Measurements from ENCODE around the gene ADGRG1.

ADGRG1 gene

GRCh38 chr16:57620335-57621231 lies 7.8 kb upstream of the ADGRG1 start:
- DNase-seq, result no peak

GRCh38 chr16:57621521-57622271 lies 6.7 kb upstream of the ADGRG1 start:
- DNase-seq, result no peak

- no peak for DNase-seq
Observed at GRCh38 chr16:57622361-57623250, 5.8 kb upstream of the ADGRG1 start.

- DNase-seq, result no peak
Observed at GRCh38 chr16:57623251-57624043, 5.0 kb upstream of the ADGRG1 start.

GRCh38 chr16:57624044-57624688 lies 4.3 kb upstream of the ADGRG1 start:
- no peak for DNase-seq

GRCh38 chr16:57624806-57625500 lies 3.5 kb upstream of the ADGRG1 start:
- DNase-seq, result no peak

- no peak for DNase-seq
Observed at GRCh38 chr16:57626420-57627170, 1.8 kb upstream of the ADGRG1 start.

- no peak for DNase-seq
Observed at GRCh38 chr16:57627184-57627871, 1.1 kb upstream of the ADGRG1 start.

GRCh38 chr16:57628783-57629293 lies 408 bp downstream of the ADGRG1 start:
- no peak for DNase-seq

- DNase-seq, result no peak
Observed at GRCh38 chr16:57629516-57630406, 1.3 kb downstream of the ADGRG1 start.

GRCh38 chr16:57630407-57630797 lies 2.0 kb downstream of the ADGRG1 start:
- DNase-seq, result no peak

GRCh38 chr16:57630931-57631845 lies 2.8 kb downstream of the ADGRG1 start:
- no peak for DNase-seq

GRCh38 chr16:57632568-57632967 lies 4.1 kb downstream of the ADGRG1 start:
- DNase-seq, result no peak

- no peak for DNase-seq
Observed at GRCh38 chr16:57633383-57634064, 5.1 kb downstream of the ADGRG1 start.

GRCh38 chr16:57634171-57634570 lies 5.7 kb downstream of the ADGRG1 start:
- no peak for DNase-seq

- no peak for DNase-seq
Observed at GRCh38 chr16:57635266-57636097, 7.1 kb downstream of the ADGRG1 start.
